ENCODE data around the gene OR2L2. TPM values are rescaled to one million over a fixed set of nuclear protein-coding genes. Genes with fewer than 3 reads are reported as not detected.

The OR2L2 gene
- polyA plus RNA-seq, 2 of the 4 experiments (the other 2 are of a cell fraction): not detected

DNA sequence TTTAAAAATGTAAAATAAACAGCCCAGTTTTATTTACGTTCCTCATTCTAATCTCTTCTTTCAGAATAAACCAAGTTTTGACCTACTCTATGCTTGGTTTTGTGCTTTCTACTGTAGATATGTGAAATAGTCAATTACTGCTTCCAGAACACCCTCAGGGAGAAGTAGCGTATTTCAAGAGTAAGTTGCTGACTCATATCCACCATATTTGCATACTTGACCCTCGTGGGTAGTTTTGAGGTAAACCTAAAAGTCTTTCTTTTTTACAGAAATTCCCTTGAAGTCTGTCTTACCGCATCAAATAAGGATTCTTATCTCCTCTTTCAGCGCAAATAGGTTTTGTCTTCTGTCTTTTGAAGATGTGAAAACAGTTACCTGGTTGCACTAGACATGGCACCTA, 15.3 kb downstream of the OR2L2 start:
- no peak overlapping the region for H3K4me2 ChIP-seq
- H3K4me3 ChIP-seq: no peak overlapping the region
- WGBS (ENCODE audit: missing lambda C conversion rate): 7% methylated on average over 5 of the region's 5 CpGs
- TF ChIP-seq, protein P1, sequence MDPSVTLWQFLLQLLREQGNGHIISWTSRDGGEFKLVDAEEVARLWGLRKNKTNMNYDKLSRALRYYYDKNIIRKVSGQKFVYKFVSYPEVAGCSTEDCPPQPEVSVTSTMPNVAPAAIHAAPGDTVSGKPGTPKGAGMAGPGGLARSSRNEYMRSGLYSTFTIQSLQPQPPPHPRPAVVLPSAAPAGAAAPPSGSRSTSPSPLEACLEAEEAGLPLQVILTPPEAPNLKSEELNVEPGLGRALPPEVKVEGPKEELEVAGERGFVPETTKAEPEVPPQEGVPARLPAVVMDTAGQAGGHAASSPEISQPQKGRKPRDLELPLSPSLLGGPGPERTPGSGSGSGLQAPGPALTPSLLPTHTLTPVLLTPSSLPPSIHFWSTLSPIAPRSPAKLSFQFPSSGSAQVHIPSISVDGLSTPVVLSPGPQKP (IDR thresholded peaks at IDR 0.05; ENCODE audit: low read depth, low read length): no peak
- TF ChIP-seq EHF (CRISPR knock-in tag; IDR thresholded peaks at IDR 0.05) (no peak), MAX (IDR thresholded peaks at IDR 0.05) (no peak), RNF2 (IDR thresholded peaks at IDR 0.05; ENCODE audit: borderline replicate concordance, low read depth) (no peak), MAZ (IDR thresholded peaks at IDR 0.05; ENCODE audit: borderline replicate concordance, low read depth, low read length) (no peak)
- ATAC-seq: no peak
- H3K4me1 ChIP-seq: no peaks in the 10 kb centered on the region
- ChIA-PET POLR2A (no interaction called here), CTCF (interaction anchor here (0.6 kb wide), 1 partner anchor 993 kb away, joined by 3 read pairs; no protein-coding TSS in a partner anchor)
- H3K27ac ChIP-seq: no peak overlapping the region
- no peak for DNase-seq (ENCODE audit: low read depth in 1 of 2, low spot score in 1 of 2)
- no peak for FAIRE-seq
- H3K9me3 ChIP-seq: 0 out of 3 replicates have a peak, but pooled peaks cover 4% of the 10 kb centered on the region

DNA sequence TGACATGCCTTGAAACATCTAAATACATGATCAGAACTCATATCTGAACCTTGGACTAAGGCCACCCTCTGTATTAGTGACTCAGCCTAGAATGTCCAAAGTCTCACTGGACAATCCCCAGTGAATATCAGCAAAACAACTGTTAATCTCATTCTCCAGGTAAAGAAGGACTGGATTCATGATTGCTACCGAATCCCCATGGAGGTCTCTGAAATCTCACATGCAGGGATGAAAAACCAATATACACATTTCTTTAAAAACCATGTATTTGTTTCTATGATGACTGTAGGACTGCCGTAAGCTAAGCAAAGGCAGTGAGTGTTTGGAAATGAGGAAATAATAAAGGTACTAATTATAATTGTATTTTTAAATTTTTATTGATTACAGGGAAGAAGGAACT, 16.7 kb downstream of the OR2L2 start, which contains the start of gene OR2L3:
Gene OR2L3 (plus strand): TSS at position 301 of the 400 bp plus-strand sequence. CDS start 13,846 bp downstream, outside the sequence.
- no peak for TF ChIP-seq USF2 (IDR thresholded peaks at IDR 0.05)
- no peak for TF ChIP-seq NR3C1 (IDR thresholded peaks at IDR 0.05)
- TF ChIP-seq SMC3 (IDR thresholded peaks at IDR 0.05): no peak
- no peak for TF ChIP-seq ZSCAN20 (CRISPR knock-in tag; IDR thresholded peaks at IDR 0.05)
- no peak for TF ChIP-seq REST (IDR thresholded peaks at IDR 0.05)
- no peak for TF ChIP-seq PHF8 (IDR thresholded peaks at IDR 0.05; ENCODE audit: borderline replicate concordance, low read depth)
- TF ChIP-seq FOSB (CRISPR knock-in tag; IDR thresholded peaks at IDR 0.05): no peak
- TF ChIP-seq NPAS2 (CRISPR knock-in tag; IDR thresholded peaks at IDR 0.05; ENCODE audit: borderline replicate concordance): no peak
- no peak for TF ChIP-seq RAD21 (conservative IDR thresholded peaks at IDR 0.05 in 1 of 2, IDR thresholded peaks at IDR 0.05 in 1 of 2)
- no peak for TF ChIP-seq ESRRA (IDR thresholded peaks at IDR 0.05; ENCODE audit: borderline replicate concordance, low read length)
- TF ChIP-seq, protein P2, sequence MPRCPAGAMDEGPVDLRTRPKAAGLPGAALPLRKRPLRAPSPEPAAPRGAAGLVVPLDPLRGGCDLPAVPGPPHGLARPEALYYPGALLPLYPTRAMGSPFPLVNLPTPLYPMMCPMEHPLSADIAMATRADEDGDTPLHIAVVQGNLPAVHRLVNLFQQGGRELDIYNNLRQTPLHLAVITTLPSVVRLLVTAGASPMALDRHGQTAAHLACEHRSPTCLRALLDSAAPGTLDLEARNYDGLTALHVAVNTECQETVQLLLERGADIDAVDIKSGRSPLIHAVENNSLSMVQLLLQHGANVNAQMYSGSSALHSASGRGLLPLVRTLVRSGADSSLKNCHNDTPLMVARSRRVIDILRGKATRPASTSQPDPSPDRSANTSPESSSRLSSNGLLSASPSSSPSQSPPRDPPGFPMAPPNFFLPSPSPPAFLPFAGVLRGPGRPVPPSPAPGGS (IDR thresholded peaks at IDR 0.05): no peak
- TF ChIP-seq TP53 (CRISPR knock-in tag; IDR thresholded peaks at IDR 0.05): no peak
- TF ChIP-seq SREBF2 (IDR thresholded peaks at IDR 0.05): no peak
- TF ChIP-seq TFCP2L1 (CRISPR knock-in tag; IDR thresholded peaks at IDR 0.05): no peak
- TF ChIP-seq HMGXB4 (CRISPR knock-in tag; IDR thresholded peaks at IDR 0.05; ENCODE audit: borderline replicate concordance): no peak
- TF ChIP-seq, protein P3, sequence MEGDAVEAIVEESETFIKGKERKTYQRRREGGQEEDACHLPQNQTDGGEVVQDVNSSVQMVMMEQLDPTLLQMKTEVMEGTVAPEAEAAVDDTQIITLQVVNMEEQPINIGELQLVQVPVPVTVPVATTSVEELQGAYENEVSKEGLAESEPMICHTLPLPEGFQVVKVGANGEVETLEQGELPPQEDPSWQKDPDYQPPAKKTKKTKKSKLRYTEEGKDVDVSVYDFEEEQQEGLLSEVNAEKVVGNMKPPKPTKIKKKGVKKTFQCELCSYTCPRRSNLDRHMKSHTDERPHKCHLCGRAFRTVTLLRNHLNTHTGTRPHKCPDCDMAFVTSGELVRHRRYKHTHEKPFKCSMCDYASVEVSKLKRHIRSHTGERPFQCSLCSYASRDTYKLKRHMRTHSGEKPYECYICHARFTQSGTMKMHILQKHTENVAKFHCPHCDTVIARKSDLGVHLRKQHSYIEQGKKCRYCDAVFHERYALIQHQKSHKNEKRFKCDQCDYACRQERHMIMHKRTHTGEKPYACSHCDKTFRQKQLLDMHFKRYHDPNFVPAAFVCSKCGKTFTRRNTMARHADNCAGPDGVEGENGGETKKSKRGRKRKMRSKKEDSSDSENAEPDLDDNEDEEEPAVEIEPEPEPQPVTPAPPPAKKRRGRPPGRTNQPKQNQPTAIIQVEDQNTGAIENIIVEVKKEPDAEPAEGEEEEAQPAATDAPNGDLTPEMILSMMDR (IDR thresholded peaks at IDR 0.05): no peak
- no peak for TF ChIP-seq MAZ (IDR thresholded peaks at IDR 0.05; ENCODE audit: borderline replicate concordance, low read depth, low read length)
- ChIA-PET POLR2A (no interaction called here), CTCF (no interaction called here)
- no peak within 1 kb of the TSS for H3K4me3 ChIP-seq
- no peak within 1 kb of the TSS for H3K27ac ChIP-seq
- H3K4me2 ChIP-seq: no peak within 1 kb of the TSS
- FAIRE-seq (no peak), DNase-seq (ENCODE audit: low read depth in 1 of 2, low spot score in 1 of 2) (no peak), ATAC-seq (no peak)
- WGBS (ENCODE audit: missing lambda C conversion rate): 29% methylated on average over 2 of the region's 2 CpGs
- 0 out of 3 replicates have a peak, but pooled peaks cover 6% of the 10 kb centered on the region for H3K9me3 ChIP-seq
- H3K4me1 ChIP-seq: no peaks in the 10 kb centered on the region

All from A549 (cell line).